HG02973 (cell line): ENCODE measurements around the gene CR2.
"Not testable (repeated sequence)": the region's sequence is repeated elsewhere in the genome, so short reads cannot be mapped to it uniquely, and the experiment has no call there.

ENCODE experiments used
- ATAC-seq: cut with Tn5 transposase; IDR thresholded peaks from one replicate; pipeline ENCODE4 v1.9.1; 2021; ENCODE audit warnings: moderate library complexity; ENCODE audit not compliant: unreplicated experiment

The CR2 gene

DNA sequence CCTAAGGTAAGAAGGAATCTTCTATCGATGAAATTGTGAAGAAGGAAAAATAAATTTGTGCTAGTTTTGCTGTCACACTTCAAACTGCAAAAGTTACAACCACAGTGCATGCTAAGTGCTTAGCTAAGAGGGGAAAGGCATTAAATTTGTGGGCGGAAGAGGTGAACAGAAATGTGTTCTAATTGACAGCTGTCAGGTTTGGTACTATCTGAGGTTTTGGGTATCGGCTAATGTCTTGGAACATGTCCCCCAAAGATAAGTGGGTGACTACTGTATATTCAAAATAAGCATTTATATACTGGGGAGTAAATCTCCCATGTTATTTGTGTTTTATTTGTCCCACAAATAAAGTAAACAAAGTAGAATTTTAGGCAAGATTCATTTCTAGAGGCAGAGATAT, 49.8 kb downstream of the CR2 start:
- ATAC-seq = no peak

DNA sequence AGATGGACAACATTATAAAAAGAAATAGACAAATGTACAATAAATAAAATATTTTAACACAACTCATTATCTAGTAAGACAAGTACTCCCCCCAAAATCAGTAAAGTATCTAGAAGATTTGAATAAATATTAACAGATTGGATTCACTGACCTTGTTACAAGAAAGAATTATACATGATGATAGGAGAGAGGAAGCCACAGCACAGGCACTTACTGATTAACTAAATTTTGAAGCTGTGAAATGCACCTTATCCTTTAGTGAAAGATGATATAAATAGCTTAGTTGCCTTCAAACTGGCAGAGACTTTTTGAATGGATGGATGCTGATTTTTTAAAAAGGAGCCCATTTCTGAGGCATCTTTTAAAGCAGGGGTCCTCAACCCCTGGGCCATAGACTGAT, 50.3 kb downstream of the CR2 start:
- ATAC-seq = no peak

DNA sequence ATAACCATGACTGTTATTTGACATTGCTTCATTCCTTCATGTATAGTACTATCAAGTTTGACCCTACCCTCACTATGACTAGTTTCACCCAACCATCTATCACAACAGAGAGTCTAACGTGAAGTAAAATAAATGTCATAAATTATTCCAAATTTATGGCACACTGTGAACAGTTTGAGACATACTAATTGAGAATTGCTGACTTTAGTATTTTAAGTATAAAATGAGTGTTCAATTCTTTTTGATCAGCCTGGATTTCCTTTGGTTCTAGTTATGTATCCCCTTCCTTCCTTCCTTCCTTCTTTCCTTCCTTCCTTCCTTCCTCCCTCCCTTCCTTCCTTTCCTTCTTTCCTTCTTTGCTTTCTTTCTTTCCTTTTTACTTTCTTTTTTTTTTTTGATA, 56.3 kb downstream of the CR2 start:
- ATAC-seq = no peak

DNA sequence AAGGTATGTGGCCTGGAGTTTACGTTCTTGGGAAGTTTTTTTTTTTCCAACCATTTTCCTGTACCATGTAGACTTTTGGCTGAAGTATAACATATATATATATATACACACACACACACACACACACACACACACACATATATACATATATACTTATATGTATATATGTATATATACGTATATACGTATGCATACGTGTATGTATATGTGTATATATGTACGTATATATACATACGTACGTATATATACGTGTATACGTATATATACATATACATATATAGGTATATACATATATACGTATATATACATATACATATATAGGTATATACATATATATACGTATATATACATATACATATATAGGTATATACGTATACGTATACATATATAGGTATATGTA, 60.8 kb downstream of the CR2 start:
- no peak for ATAC-seq

DNA sequence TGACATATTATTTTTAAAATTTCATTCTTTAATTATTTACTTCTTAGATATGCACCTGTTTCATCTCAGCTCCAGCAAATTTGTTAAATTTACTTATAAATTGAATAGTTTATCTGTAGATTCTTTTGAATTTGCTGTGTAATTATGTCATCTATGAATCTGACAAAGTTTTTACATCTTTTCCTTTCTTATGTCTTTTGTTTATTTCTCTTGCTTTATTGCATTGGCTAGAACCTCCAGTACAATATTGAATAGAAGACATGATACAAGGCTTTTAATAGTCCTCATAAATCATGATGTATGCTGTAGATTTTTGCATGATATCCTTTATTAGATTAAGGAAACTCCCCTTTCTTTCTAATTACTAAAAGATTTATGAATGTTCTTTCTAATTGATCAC, 62.6 kb downstream of the CR2 start:
- ATAC-seq = no peak

DNA sequence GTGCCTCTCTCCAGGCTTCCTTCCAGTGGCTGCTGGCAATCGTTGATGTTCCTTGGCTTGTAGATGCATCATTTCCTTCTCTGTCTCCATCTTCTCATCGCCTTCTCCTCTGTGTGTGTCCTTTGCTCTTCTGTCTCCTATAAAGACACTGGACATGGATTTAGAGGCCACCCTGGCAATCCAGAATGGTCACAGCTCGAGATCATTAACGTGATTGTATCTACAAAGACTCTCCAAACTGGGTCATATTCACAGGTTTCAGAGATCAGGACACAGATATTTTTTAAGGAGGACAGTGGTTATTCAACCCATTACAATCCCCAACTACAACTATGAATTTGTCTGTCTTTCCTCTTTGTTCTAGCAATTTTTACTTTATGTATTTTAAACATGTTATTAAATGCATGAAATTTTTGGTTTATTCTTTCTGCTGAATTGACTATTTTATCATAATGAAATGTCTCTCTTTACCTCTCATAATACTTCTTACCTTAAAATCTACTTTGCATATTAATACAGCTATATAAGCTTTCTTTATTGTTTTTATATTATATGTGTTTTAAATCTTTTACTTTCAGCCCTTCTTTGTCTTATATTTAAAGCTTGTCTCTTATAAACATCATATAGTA, 64.6 kb downstream of the CR2 start:
- ATAC-seq = no peak

DNA sequence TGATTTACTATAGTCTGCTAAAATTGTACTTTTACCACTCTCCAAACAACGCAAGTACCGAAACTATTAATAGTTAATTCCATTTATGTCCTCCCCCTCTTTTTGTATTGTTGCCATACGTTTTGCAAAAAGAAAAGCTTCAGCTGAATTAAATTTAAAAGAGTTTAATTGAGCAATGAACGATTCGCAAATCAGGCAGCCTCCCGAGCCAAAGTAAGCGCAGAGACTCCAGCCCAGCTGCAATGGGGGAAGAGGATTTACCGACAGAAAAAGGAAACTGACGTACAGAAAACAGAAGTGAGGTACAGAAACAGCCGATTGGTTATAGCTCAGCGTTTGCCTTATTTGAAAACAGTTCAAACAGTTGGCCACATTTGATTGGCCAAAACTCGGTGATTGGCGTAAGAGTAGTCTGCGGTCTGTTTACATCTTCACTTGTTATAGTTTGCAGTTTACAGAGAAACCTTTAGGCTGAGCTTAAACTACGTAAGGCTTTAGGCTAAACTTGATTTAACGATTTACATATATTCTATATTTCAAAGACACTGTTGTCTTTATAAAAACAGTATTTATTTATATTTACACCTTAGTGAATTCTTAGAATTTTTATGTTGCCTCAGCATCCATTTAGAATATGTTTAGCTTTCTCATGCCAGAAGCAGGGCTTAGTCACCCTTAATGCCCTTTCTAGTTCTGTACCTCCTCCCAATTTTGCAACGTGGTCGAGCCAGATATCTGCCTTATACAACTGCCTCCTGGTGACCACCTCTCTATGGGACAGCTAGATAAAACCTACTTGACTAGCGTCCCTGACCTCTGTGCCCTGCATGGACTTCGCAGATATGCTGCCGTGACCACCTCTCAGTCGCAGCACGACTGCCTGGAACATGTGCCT, 65.6 kb downstream of the CR2 start:
- no peak for ATAC-seq

DNA sequence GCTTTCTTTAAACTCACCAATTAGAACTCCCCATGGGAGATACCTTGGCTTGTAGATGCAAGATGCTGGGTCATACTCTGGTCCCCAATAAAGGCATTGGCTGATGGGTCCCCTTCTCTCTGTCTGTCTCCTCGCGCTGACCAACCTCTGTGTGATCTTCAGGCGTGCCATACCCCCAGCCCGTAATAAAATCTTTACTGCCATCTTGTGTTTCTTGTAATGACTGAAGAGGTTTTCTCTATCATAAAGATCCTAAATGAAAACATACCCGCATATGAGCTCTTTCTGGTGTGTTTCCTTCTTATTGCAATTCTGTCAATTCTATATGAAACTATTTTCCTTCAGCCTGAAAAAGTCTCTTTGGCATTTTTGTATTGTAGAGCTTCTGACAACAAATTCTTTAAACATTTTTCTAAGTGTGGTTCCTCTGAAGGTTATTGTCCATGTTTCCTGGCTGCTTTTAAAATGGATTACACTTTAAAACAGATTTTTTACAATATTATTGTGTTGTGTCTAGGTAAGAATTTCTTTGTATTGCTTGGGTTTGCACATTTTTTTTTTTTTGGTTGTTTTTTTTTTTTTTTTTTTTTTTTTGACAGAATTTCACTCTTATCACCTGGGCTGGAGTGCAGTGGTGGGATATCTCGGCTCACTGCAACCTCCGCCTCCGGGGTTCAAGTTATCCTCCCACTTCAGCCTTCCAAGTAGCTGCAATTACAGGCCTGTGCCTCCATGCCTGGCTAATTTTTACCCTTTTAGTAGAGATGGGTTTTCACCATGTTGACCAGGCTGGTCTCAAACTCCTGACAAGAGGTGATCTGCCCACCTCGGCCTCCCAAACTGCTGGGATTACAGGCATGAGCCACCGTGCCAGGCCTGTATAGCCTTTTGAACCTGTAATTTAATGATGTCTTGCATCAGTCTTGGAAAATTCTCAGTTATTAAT, 66.5 kb downstream of the CR2 start:
- ATAC-seq = not testable (repeated sequence)

DNA sequence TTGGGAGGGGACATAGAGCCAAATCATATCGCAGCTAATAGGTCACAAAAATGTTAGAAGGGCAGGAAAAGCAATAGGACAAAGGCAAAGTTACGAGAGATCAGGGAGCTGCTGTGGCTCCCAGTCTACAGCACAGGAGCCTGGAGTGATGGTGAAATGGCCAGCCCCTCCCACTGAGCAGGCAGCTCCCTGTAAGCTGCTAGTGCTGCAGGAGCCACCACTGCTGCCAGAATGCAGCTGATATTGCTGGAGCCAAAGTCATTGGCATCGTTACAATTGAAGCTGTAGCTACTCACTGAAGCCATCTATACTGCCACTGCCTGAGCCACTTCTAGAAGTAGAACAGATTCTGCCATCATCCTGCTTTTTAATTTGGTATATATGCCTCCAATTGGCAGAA, 71.1 kb downstream of the CR2 start:
- not testable (repeated sequence) for ATAC-seq

DNA sequence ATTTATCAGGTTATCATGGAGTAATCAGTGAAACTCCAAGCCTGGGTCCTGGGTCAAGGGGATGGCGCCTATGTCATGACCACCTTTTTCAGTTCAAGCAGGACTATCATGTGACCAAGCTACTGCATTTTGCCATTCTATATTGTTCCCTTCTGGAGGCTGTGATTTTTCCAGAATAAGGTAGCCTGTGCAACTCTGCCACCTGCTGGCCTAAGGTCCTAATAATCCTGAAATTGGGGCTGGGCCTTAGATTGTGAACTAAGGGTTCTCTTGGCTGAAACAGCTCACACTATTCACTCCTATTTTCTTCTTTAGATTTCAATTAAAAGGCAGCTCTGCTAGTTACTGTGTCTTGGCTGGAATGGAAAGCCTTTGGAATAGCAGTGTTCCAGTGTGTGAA, 74.3 kb downstream of the CR2 start:
- not testable (repeated sequence) for ATAC-seq

DNA sequence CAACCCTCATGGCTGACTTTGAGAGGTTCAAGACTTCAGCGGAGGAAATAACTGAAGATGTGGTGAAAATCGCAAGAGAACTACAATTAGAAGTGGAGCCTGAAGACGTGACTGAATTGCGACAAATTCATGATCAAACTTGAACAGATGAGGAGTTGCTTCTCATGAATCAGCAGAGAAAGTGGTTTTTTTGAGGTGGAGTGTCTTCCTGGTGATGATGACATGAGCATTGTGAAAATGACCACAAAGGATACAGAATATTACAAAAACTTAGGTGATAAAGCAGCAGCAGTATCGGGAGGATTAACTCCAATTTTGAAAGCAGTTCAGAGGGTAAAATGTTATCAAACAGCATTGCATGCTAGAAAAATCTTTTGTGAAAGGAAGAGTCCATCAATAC, 82.1 kb downstream of the CR2 start:
- not testable (repeated sequence) for ATAC-seq
